ENCODE measurements around the gene DUSP12.
"Not testable (repeated sequence)": the region's sequence is repeated elsewhere in the genome, so short reads cannot be mapped to it uniquely, and the experiment has no call there.

The DUSP12 gene, protein sequence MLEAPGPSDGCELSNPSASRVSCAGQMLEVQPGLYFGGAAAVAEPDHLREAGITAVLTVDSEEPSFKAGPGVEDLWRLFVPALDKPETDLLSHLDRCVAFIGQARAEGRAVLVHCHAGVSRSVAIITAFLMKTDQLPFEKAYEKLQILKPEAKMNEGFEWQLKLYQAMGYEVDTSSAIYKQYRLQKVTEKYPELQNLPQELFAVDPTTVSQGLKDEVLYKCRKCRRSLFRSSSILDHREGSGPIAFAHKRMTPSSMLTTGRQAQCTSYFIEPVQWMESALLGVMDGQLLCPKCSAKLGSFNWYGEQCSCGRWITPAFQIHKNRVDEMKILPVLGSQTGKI

DNA sequence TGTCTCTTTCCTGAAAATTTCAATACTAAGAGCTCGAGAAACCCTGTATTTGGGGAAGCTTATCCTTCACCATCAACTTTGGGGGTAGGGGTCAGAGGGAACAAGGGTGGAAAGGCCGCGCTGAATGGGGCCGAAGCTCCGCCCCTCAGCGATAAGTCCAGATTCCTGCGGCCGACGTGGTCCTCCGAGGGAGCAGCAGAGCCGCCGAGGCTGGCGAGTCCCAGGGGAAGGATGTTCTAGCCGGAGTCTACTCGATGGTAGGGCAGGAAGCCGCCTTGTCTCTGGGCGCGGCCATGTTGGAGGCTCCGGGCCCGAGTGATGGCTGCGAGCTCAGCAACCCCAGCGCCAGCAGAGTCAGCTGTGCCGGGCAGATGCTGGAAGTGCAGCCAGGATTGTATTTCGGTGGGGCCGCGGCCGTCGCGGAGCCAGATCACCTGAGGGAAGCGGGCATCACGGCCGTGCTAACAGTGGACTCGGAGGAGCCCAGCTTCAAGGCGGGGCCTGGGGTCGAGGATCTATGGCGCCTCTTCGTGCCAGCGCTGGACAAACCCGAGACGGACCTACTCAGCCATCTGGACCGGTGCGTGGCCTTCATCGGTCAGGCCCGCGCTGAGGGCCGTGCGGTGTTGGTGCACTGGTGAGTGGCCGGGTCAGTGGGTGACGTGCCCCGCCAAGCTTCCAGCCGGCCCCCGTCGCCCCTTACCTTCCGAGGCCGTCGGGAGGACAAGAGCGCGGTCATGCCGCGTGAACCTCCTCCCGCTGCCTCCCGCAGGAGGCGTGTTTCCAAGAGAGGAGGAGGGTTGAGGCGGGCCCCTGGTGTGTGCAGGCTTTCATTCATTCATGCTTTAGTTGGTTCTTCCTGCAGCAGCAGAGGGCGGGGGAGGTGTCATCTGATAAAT is at the start of gene DUSP12:
TSS of gene DUSP12 (plus strand) at position 278 of the 899 bp plus-strand sequence. CDS start at position 294, 16 bp downstream.
- peak; percentile 94 for DNase-seq

DNA sequence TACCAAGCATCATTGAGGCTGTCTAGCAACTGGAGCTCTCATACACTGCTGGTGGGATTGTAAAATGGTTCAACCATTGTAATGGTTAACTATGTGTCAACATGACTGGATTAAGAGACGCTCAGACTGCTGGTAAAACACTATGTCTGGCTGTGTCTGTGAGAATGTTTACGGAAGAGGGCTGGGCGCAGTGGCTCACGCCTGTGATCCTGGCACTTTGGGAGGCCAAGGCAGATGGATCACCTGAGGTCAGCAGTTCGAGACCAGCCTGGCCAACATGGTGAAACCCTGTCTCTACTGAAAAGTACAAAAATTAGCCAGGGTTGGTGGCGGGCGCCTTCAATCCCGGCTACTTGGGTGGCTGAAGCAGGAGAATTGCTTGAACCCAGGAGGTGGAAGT is 47.3 kb upstream of the DUSP12 start:
- no peak for DNase-seq

DNA sequence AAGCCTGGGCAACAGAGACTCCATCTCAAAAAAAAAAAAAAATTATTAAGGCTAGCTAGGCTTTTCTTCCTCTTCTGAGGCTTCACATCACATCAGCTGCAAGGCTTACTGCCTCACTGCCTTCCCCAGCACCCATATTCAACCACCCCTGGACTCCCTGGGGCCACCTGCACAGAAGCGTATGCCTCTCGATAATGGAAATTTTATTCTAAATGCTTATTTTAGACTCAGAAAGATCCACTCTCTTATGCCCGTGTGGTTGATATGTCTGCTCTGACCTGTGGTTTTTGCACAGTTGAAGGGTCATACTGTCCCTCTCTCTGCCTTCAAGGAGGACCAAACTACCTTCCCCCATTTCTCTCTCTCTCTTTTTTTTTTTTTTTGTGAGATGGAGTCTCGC is 44.0 kb upstream of the DUSP12 start:
- no peak for DNase-seq

DNA sequence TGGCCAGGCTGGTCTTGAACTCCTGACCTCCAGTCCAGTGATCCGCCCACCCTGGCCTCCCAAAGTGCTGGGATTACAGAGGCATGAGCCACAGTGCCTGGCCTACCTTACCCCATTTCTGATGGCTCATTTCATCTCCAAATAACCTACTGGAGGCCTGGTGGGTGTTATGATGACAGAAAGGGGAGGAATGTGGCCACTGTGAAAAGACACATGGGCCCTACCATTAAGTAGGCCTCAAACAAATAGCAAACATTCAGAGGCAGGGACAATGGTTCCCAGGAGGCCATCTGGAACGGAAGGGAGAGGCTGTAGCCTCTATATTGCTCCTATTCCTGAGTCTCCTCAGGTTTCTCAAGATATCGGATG is 43.5 kb upstream of the DUSP12 start:
- DNase-seq = no peak

DNA sequence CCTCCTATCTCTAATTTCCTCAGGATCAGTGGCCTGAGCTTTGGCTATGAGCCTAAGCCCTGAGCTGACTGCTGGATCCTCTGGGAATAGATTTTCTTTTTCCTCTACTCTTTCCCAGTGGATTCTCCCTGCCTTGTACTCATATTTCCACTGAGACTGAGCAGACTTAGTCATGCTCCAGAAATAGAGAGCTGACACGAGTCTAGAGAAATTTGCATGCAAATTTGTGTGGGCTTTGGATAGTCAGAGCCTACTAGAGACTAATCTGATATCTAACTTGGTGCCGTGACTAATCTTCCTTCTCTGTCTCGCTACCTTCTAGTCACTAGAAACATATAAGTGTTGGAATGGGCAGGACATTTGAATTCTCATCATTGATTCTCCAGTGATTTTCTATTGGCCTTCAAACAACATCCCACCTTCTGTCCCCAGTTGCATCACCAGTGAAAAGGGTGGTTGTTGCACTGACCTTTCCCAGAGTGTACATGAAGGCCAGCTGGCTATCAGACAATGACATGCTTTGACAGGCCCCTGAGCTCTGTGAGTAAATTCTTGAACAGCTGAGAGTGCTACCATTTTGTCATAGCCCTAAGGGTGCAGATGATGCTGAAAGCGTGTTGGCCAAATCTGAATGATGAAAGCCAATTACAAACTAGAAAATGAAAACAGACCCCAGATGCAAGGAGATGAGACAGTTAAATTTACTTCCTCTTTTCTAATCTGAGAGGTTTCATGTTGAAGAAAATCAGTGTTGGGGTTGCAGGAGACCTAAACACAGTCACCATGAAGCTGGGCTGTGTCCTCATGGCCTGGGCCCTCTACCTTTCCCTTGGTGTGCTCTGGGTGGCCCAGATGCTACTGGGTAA is 42.9 kb upstream of the DUSP12 start, which contains the start of gene FCRLA:
TSS of gene FCRLA (plus strand) at position 748 of the 866 bp plus-strand sequence. CDS start at position 784, 36 bp downstream.
- DNase-seq = no peak

DNA sequence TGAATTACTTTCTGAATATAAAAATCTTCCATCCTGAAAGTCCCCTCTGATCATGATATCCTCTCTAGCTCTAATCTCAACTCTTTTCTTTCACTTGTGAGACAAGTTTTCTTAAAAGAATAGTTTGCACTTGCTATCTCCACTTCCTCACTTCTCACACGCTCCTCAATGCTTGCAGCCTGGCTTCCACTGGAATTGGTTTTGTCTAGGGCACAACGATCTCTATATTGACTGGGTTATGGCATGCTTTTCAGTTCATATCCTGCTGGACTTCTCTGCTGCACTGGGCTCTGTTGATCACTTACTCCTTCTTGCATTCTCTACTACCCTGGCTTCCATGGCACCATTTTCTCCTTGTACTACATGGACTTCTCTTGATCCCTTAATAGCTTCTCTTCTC is 42.1 kb upstream of the DUSP12 start:
- DNase-seq = no peak

DNA sequence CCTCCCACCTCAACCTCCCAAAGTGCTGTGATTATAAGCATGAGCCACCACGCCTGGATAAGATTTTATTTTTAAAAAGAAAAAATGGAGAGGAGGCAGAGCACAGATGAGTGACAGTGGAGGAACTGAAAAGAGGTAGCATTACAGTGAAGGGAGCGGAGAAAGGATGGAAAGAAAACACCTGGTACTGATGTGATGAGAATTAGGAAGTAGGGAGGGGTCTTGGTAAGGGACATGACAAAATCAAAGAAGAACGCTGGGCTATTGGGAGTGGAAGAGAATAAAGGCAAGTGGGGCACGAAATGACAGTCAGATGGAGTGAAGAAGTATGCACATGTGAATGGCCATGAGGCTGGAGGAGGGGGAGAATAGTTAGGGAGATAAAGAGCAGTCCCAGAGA is 40.2 kb upstream of the DUSP12 start:
- DNase-seq = no peak

DNA sequence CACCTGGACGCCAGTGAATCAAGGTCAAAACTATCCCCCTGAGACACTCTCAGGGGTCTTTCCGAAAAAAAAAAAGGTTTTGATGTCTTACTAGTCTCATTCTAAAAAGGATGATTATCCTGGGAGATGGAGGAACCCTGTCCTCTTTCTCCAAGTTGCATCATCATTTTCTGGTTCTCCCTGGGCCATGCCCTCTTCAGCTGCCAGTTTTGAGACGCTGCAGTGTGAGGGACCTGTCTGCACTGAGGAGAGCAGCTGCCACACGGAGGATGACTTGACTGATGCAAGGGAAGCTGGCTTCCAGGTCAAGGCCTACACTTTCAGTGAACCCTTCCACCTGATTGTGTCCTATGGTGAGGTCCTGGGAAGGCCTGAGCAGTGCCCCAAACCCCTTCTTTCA is 39.0 kb upstream of the DUSP12 start:
- no peak for DNase-seq

DNA sequence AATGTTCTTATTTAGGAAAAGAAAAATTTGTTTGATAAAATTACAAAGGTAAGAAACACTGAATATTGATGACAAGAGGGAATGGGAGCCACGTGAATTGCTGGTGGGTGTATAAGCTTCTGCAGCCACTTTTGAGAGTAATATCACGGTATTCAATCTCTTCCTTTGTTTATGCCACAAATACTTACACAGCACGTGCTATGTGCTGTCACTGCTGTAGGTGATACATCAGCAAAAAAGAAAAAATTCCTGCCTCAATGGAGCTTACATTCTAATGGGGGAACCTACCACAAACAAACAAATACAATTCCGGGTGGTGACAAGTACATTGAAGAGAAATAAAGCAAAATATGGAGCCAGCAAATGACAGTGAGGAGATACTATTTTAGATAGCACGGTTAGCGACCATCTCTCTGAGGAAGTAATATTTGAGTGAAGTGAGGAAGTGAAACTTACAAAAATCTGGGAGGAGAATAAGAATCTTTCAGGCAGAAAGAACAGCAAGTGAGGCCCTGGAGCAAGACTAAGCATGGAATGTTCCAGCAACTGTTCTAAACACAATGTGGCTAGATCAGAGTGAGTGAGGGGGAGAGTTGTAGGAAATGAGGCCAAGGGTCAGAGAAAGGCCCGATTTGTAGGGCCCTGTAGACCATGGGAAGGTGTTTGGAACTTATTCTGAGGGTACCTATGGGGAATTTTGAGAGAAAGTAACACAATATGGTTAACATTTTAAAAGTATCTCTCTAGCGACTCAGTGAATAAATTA is 30.8 kb upstream of the DUSP12 start:
- DNase-seq = no peak

DNA sequence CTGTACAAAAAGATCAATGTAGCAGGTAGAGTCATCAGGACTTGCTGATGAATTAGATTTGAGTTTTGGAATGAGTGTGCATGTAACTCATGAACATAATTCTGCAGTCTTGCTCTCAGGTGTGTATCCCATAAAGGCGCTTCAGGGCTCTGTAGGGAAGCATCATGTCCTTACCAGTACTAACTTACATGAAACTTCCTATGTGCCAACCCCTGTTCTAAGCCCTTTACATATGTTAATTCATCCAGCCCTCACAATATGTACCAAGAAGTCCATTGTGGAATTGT is 30.3 kb upstream of the DUSP12 start:
- DNase-seq = no peak

DNA sequence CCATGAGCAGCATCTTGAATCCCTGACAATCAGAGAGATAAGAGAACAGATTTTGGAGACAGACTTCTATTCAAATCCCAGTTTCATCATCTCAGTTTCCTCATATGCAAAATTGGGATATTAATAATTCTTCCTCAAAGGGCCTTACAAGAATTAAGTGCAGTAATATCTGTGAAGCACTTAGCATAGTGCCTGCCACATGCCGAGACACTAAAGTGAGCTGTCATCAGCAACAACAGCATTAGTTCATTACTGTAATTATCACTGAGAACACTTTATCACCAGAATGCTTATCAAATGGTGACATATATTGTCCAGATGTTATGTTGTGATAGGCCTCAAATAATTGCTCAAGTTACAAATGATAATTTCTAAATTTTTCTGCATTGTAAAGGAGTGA is 29.2 kb upstream of the DUSP12 start:
- no peak for DNase-seq

DNA sequence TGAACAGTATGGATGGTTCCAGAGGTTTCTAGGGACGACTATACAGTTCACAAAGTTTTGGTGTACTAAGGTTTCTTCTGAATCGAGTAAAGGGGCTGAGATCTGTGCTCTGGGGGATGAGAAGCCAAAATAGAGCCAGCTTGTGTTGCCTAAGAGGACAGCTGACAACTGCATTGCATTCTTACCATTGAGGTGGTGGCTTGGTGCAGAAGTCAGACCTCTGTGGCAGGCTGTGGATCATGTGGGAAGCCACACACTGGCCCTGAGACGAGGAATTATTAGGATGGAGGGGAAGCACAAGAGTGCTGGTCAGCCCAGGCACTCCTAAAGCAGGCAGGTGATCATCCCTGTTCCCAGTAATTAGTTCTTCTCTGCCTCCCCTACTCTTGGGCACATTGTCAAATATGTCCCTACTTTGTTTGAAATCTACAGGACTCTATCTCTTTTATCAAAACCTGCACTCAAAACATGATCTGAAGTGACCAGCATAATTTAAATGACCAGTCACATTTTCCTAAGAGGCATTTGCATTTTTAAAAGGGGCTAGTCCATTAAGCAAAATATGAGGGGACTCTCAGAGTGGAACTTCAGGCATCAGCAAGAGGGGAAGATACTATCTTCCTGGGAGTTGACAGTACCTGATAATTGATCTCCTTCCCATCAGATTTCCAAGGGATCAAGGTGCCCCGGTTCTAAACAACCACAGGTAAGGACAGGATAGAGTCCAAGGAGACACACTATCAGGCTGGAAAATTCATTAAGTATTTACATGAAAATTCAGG is 28.4 kb upstream of the DUSP12 start, which contains the start of gene FCRLB:
TSS of gene FCRLB (plus strand) at position 589 of the 782 bp plus-strand sequence. CDS start 1,129 bp downstream, outside the sequence.
- DNase-seq = no peak

DNA sequence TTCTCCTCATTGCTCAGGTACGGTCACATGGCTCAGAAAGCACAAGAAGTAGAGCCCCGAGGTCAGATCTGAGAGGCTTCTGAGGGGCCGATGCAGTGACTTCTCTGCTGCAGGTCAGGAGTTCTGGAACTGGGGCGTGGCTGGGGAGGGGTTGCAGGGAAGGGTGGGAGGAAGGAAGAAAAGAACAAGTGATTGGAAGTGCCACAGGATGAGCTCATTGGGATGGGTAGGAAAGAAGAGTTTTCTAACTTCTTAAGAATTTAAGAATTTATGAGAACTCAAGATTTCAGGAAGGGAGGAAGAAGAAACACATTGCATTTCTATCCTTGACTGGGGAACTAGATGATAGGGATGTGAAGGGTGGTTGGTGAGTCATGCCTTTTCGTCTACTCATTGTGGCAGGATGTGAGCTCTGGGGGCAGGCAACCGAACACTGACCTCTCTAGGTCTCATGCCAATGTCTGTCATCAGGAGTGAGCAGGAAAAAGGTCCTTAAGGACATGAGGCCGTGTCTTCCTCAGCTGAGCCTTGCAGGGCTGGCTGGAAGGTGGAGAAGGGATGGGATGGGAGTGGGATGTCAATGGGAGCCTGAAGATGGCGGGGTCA is 27.7 kb upstream of the DUSP12 start:
- no peak for DNase-seq

DNA sequence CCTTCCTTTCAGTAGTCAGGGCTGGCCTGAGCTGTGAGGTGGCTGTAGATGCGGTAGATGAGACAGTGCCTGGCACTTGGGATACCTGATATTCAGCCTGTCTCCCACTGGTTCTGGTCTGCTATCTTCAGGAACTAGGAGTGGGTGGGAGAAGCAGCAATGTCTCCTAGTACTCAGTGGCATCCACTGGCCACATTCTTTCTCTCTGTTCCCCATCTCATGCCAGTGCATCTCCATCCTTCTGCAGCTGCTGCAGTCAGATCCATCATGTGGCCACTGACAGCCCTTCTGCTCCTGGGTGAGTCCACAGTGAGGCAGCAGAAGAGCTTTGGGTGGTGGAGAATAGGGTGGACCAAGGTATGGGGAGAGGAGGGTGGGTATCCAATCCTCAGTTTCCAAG is 27.2 kb upstream of the DUSP12 start:
- DNase-seq = no peak

DNA sequence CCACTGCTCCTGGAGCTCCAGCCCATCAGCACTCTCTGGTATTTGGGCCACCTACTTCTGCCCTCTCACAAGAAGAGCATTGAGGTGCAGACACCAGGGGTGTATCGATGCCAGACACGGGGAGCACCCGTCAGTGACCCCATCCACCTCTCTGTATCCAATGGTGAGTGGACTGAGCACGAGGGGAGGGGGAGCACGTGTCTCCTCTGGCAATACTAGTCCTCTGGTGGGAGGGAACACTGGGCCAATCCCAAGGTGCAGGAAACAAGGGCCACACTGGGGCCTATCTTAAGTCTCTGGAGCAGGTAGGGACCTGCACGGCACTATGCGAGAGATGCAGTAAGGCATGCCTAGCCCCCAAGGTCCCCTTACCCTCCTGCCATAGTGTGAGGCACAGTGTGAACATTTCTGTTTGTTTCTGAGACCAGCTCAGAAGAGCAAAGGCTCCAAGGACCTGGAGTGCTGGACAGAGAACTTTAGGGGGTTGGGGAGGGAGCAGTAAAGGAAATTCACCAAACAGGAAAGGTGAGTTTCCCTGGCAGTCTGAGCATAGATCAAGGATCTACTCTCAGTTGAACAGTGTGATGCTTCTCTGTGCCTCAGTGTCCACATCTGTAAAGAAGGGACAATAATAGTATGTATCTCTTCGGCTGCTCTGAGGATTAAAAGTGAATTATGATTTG is 26.0 kb upstream of the DUSP12 start:
- no peak for DNase-seq

DNA sequence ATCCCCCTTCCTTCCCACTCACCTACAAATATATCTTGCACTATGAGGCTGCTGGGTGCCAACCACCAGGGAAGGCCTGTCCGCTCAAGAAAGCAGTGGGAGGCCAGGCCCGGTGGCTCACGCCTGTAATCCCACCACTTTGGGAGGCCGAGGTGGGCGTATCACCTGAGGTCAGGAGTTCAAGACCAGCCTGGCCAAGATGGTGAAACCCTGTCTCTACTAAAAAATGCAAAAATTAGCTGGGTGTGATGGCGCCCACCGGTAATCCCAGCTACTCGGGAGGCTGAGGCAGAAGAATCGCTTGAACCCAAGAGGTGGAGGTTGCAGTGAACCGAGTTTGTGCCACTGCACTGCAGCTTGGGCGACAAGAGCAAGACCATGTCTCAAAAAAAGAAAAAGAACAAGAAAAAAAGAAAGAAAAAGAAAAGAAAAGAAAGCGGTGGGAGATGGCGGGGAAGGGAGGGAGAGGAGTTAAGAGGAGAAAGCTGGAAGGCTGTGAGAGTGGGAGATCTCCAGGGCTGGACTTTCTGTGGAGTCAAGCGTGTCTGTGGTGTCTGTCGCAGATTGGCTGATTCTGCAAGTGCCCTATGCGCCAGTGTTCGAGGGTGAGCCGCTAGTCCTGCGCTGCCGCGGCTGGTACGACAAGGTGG is 24.2 kb upstream of the DUSP12 start:
- not testable (repeated sequence) for DNase-seq

DNA sequence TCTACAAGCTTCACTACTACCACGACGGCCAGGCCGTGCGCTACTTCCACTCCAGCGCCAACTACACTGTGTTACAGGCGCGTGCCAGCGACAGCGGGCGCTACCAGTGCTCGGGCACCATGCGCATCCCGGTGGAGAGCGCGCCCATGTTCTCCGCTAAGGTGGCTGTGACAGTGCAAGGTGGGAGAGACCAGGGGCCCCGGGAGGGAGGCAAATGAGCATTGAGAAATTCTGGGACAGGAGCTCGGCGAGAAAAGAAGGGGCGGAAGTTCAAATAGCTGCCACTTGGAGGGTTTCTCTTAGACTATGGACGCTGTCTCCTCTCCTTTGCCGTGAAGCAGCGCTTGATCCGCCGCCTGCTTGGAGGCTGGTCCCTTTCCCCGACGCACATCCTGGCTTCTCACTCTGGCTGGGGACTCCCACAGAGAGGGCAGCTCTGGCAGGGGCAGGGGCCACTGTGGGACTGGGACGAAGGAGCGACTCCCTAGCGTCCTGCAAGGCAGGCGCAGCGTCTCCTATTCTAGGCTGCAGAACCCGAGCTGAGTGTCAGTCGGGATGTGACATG is 23.6 kb upstream of the DUSP12 start:
- DNase-seq = no peak

DNA sequence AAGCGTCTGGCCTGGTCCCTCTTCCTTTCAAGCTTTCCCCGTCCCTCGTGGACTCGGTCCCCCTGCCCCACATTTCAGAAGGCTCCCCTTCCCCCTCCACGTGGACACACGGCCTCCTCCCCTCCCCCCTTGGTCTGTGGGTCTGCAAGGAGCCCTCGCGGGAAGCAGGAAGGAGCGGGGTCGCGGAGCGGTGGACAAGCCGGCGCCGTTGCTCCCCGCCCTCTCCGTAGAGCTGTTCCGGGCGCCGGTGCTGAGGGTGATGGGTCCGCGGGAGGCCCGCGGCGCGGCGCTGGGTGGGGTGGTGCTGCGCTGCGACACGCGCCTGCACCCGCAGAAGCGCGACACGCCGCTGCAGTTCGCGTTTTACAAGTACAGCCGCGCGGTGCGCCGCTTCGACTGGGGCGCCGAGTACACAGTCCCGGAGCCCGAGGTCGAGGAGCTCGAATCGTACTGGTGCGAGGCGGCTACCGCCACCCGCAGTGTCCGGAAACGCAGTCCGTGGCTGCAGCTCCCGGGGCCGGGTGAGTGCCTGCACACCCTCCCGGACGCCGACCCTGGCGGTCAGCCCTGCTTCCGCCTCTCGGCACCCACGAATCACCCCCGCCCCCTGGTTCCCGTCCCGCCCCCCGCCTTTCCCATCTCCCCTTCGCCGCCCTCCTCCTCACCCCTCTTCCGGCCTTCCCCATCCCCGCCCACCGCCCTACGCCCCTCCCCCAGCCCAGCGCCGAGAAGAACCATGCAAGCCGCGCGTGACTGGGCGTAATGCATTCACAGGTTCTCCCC is 22.9 kb upstream of the DUSP12 start:
- no peak for DNase-seq
